ENCODE results near the gene TBC1D1. TPM values are rescaled to one million over a fixed set of nuclear protein-coding genes. Genes with fewer than 3 reads are reported as not detected.

Gene TBC1D1
- total and polyA plus RNA-seq, 10 donors: 49.3 to 142 (median 95.5) TPM

DNA sequence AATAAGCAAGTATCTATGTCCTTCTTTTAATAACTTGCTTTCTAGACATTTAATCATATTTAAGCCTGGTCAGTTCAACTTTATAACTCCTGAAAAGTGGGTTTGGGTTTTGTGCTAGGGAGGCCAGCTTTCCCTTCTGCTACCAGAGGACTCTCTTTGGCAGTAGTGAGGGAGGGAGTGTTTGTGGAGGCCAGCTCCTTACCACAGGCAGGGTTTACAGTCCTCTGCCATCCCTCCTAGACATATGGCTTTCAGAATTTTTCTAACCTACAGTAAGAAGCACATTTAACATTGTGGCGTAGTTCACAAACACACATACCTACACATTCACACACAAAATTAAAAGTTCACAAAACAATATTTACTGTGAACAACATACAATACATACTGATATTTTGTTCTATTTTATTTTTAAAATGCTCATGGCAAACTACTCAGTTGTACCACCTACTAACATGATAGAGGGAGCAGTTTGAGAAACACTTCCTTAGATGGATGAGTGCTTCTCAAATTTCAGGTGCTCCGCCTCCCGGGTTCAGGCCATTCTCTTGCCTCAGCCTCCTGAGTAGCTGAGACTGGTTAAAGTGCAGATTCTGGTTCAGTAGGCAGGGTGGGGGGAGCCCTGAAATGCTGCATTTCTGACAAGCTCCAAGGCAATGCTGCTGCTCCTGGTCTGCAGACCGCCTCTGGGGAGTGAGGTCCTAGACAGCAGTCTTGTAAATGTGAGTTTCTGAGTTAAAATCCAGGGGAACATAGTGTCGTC lies 156.0 kb downstream of the TBC1D1 start:
- no peak overlapping the region for H3K4me3 ChIP-seq
- TF ChIP-seq POLR2A (IDR thresholded peaks at IDR 0.05): no peak
- TF ChIP-seq, protein P1, sequence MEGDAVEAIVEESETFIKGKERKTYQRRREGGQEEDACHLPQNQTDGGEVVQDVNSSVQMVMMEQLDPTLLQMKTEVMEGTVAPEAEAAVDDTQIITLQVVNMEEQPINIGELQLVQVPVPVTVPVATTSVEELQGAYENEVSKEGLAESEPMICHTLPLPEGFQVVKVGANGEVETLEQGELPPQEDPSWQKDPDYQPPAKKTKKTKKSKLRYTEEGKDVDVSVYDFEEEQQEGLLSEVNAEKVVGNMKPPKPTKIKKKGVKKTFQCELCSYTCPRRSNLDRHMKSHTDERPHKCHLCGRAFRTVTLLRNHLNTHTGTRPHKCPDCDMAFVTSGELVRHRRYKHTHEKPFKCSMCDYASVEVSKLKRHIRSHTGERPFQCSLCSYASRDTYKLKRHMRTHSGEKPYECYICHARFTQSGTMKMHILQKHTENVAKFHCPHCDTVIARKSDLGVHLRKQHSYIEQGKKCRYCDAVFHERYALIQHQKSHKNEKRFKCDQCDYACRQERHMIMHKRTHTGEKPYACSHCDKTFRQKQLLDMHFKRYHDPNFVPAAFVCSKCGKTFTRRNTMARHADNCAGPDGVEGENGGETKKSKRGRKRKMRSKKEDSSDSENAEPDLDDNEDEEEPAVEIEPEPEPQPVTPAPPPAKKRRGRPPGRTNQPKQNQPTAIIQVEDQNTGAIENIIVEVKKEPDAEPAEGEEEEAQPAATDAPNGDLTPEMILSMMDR (IDR thresholded peaks at IDR 0.05 in 8 of 11, conservative IDR thresholded peaks at IDR 0.05 in 3 of 11): no peak
- TF ChIP-seq POLR2AphosphoS5 (IDR thresholded peaks at IDR 0.05): no peak
- intact Hi-C loops (cut with DNase I; ENCODE audit: low total_unique reads): no loop called here
- DNase-seq: no peak
- H3K27me3 ChIP-seq (replicated peaks in 1 of 7): no peaks in the 10 kb centered on the region
- no peaks in the 10 kb centered on the region for H3K9me3 ChIP-seq
- no peak overlapping the region for H3K27ac ChIP-seq
- peaks cover 0 to 99% (median 62%) of the 10 kb centered on the region in 6 donors for H3K36me3 ChIP-seq
- H3K4me1 ChIP-seq: peaks cover 0 to 9% (median 0%) of the 10 kb centered on the region in 6 donors
- 76 to 93% (median 90%) methylated on average over 5 of the region's 5 CpGs for WGBS, 5 donors

DNA sequence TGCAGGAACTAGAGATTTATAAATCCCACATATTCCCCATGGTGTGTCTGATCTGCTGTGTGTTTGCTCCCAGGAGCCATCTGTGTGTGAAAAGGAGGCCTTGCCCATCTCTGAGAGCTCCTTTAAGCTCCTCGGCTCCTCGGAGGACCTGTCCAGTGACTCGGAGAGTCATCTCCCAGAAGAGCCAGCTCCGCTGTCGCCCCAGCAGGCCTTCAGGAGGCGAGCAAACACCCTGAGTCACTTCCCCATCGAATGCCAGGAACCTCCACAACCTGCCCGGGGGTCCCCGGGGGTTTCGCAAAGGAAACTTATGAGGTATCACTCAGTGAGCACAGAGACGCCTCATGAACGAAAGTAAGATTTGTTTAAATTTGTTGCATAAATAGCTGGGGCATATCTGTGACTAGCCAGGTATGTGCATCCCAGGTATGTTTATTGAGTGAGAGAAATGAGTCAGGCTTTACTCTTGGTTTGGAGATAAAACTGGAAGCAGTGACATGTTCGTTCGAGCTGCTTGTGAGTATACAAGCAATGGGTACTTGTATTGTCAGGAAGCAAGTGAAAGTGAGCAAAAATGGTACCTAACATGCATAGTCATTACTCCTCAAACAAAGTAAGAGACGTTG lies 158.8 kb downstream of the TBC1D1 start:
- DNase-seq: no peak
- no peaks in the 10 kb centered on the region for H3K9me3 ChIP-seq
- TF ChIP-seq POLR2AphosphoS5 (IDR thresholded peaks at IDR 0.05) (no peak), POLR2A (IDR thresholded peaks at IDR 0.05) (no peak)
- TF ChIP-seq, protein P1 (IDR thresholded peaks at IDR 0.05 in 8 of 11, conservative IDR thresholded peaks at IDR 0.05 in 3 of 11): no peak
- 82 to 89% (median 83%) methylated on average over 15 of the region's 15 CpGs for WGBS, 5 donors
- H3K36me3 ChIP-seq: peaks cover 0 to 98% (median 57%) of the 10 kb centered on the region in 6 donors
- peak overlapping the region in 2 of 8 donors; percentile 65 to 78 for H3K27ac ChIP-seq
- no peaks in the 10 kb centered on the region for H3K27me3 ChIP-seq (replicated peaks in 1 of 7)
- intact Hi-C loops (cut with DNase I; ENCODE audit: low total_unique reads): no loop called here
- H3K4me1 ChIP-seq: peaks cover 0 to 13% (median 0%) of the 10 kb centered on the region in 6 donors
- no peak overlapping the region for H3K4me3 ChIP-seq

DNA sequence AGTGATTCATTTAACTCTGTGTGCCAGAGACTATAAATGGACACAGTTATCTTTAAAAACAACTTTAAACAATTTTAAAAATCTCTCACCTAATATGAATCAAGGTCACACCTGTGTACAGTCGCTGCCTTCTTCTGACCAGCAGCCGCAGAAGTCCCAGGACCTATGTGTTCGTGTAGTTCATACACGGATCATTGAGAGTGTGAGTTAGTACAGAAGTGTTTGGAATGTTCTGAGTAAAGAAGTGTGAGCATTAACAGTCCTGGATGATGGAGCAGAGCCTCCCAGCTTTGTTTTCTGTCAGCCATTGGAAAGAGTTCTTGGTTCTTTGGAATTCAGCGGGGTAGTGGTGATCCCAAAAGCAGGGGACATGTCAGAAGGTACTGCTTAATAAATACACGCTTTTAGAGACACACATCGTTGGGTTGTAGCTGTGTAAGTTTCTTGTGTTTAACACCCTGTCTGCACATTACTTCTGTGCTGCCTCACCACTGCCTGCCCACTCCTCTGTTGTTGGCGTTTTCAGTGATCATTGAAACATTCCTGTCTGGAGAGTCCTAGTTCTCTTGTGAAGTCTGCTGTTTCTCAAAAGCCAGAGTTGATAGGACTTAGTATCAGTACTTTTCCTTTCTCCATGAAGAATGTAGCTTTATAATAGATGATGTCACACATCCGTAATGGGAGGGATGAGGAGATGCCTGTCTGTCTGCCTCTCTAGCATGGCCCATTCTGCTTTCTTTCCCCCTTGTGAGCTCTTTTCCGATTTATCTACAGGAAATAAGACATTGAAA lies 159.9 kb downstream of the TBC1D1 start:
- H3K4me1 ChIP-seq: peaks cover 0 to 21% (median 1%) of the 10 kb centered on the region in 6 donors
- intact Hi-C loops (cut with DNase I; ENCODE audit: low total_unique reads): no loop called here
- TF ChIP-seq POLR2AphosphoS5 (IDR thresholded peaks at IDR 0.05) (no peak), POLR2A (IDR thresholded peaks at IDR 0.05) (no peak)
- TF ChIP-seq, protein P1 (IDR thresholded peaks at IDR 0.05 in 8 of 11, conservative IDR thresholded peaks at IDR 0.05 in 3 of 11): no peak
- peak overlapping the region in 7 of 8 donors; percentile 58 to 78 (median 69) for H3K27ac ChIP-seq
- H3K27me3 ChIP-seq (replicated peaks in 1 of 7): no peaks in the 10 kb centered on the region
- WGBS, 5 donors: 70 to 83% (median 74%) methylated on average over 10 of the region's 10 CpGs
- peaks cover 0 to 98% (median 61%) of the 10 kb centered on the region in 6 donors for H3K36me3 ChIP-seq
- DNase-seq: no peak
- no peaks in the 10 kb centered on the region for H3K9me3 ChIP-seq
- no peak overlapping the region for H3K4me3 ChIP-seq

Measured in spleen (tissue), 11 donors.